WTC11 (cell line): Measurements from ENCODE around the gene GAA. TPM values are rescaled to one million over a fixed set of nuclear protein-coding genes. Genes with fewer than 3 reads are reported as not detected.
A peak's percentile ranks its signal among the peaks of the same experiment; 100 is the strongest.

Source experiments
- ATAC-seq: fragments of 200-7000 bp; cut with Tn5 transposase; 2 replicates; pipeline ENCODE4 v1.10.0; 2021; ENCODE audit warnings: mild to moderate bottlenecking, moderate library complexity
- CTCF ChIA-PET: fragments of 300-600 bp; sonication (Branson Sonifier 250); formaldehyde crosslinking; loops from one replicate; lab custom pipeline; 2021; ENCODE audit warnings: antibody characterized with exemption; lab: Charles Lee
- POLR2A ChIA-PET: fragments of 350-600 bp; sonication (Branson Sonifier 250); formaldehyde crosslinking; loops from one replicate; lab custom pipeline; 2021; ENCODE audit warnings: antibody characterized with exemption; lab: Charles Lee
- DNase-seq: peaks from one replicate; pipeline ENCODE4 v3.0.0; 2021; ENCODE audit warnings: low spot score
- H3K27ac Mint-ChIP-seq: 2 replicates; pipeline ENCODE4 v1.8.0; 2021; ENCODE audit warnings: mixed read lengths
- H3K27me3 Mint-ChIP-seq: 2 replicates; pipeline ENCODE4 v1.8.0; 2021; ENCODE audit warnings: low read depth, mild to moderate bottlenecking, moderate library complexity, mixed read lengths
- H3K36me3 Mint-ChIP-seq: 2 replicates; pipeline ENCODE4 v1.8.0; 2021; ENCODE audit warnings: mixed read lengths
- H3K4me1 Mint-ChIP-seq: 2 replicates; pipeline ENCODE4 v1.8.0; 2022; ENCODE audit warnings: mixed read lengths
- H3K4me3 Mint-ChIP-seq: 2 replicates; pipeline ENCODE4 v1.8.0; 2021; ENCODE audit warnings: mild to moderate bottlenecking, moderate library complexity, mixed read lengths
- H3K9me3 Mint-ChIP-seq: 2 replicates; pipeline ENCODE4 v1.8.0; 2021; ENCODE audit warnings: mixed read lengths
- ATF3 ChIP-seq: sonication (generic); formaldehyde crosslinking; conservative IDR thresholded peaks from 2 replicates; pipeline ENCODE4 v1.8.1; 2022; ENCODE audit warnings: mild to moderate bottlenecking, missing genetic modification reagents
- CREB1 ChIP-seq: sonication (generic); formaldehyde crosslinking; IDR thresholded peaks from 2 replicates; pipeline ENCODE4 v1.8.0; 2023; ENCODE audit warnings: mild to moderate bottlenecking, missing genetic modification reagents
- CTCF ChIP-seq: fragments of 200-600 bp; IDR thresholded peaks from 2 replicates; pipeline ENCODE4 v1.8.0; 2022; ENCODE audit warnings: antibody characterized with exemption
- FOXP1 ChIP-seq: sonication (generic); formaldehyde crosslinking; IDR thresholded peaks from 2 replicates; pipeline ENCODE4 v1.8.0; 2022; ENCODE audit warnings: missing genetic modification reagents, mild to moderate bottlenecking, moderate library complexity, borderline replicate concordance
- GABPB1 ChIP-seq: sonication (generic); formaldehyde crosslinking; IDR thresholded peaks from 2 replicates; pipeline ENCODE4 v1.8.1; 2023; ENCODE audit warnings: mild to moderate bottlenecking, missing genetic modification reagents
- JUN ChIP-seq: sonication (generic); formaldehyde crosslinking; IDR thresholded peaks from 2 replicates; pipeline ENCODE4 v1.8.0; 2023; ENCODE audit warnings: mild to moderate bottlenecking, missing genetic modification reagents
- NR2C2 ChIP-seq: sonication (generic); formaldehyde crosslinking; IDR thresholded peaks from 2 replicates; pipeline ENCODE4 v1.8.0; 2022; ENCODE audit warnings: mild to moderate bottlenecking, missing genetic modification reagents
- NR3C1 ChIP-seq: sonication (generic); formaldehyde crosslinking; conservative IDR thresholded peaks from 2 replicates; pipeline ENCODE4 v1.8.1; 2023; ENCODE audit warnings: low read depth, mild to moderate bottlenecking, missing genetic modification reagents
- PREB ChIP-seq: sonication (generic); formaldehyde crosslinking; IDR thresholded peaks from 2 replicates; pipeline ENCODE4 v1.8.1; 2022; ENCODE audit warnings: mild to moderate bottlenecking, missing genetic modification reagents, moderate library complexity, borderline replicate concordance
- TCF7 ChIP-seq: sonication (generic); formaldehyde crosslinking; IDR thresholded peaks from 2 replicates; pipeline ENCODE4 v1.8.0; 2022; ENCODE audit warnings: mild to moderate bottlenecking, low read depth, missing genetic modification reagents, moderate library complexity
- TEAD4 ChIP-seq: sonication (generic); formaldehyde crosslinking; IDR thresholded peaks from 2 replicates; pipeline ENCODE4 v1.8.0; 2022; ENCODE audit warnings: mild to moderate bottlenecking, missing genetic modification reagents
- ZNF263 ChIP-seq: sonication (generic); formaldehyde crosslinking; IDR thresholded peaks from 2 replicates; pipeline ENCODE4 v1.8.1; 2022; ENCODE audit warnings: low read depth, mild to moderate bottlenecking, moderate library complexity, missing genetic modification reagents
- ZNF423 ChIP-seq: fragments of 250-450 bp; sonication (Bioruptor Pico); IDR thresholded peaks from 2 replicates; pipeline ENCODE4 v2.1.2; 2022; ENCODE audit warnings: mild to moderate bottlenecking, moderate library complexity
- ZNF425 ChIP-seq: fragments of 250-450 bp; sonication (Bioruptor Pico); conservative IDR thresholded peaks from 2 replicates; pipeline ENCODE4 v1.9.0; 2021; ENCODE audit warnings: mild to moderate bottlenecking
- total RNA-seq: library from RNA; stranded (reverse); gene quantifications from 3 replicates; pipeline ENCODE4 v1.2.3, GENCODE V29; 2021

The GAA gene
- total RNA-seq, 1 experiment from 2014 or later, result 91.6 TPM

GRCh38 chr17:80111702-80112470, 10.5 kb downstream of the GAA start (continued):
- TF ChIP-seq CTCF, result no peak

- Mint-ChIP-seq H3K9me3 (peaks cover 7% of the 10 kb centered on the region; the same call in 1 of the 2 replicates), H3K27me3 (no peaks in the 10 kb centered on the region; the same call in 1 of the 2 replicates), H3K27ac (no peak overlapping the region), H3K4me1 (peaks cover 6% of the 10 kb centered on the region; the same call in 1 of the 2 replicates), H3K4me3 (no peak overlapping the region), H3K36me3 (peaks cover 14% of the 10 kb centered on the region)
- DNase-seq (peak; percentile 10), ATAC-seq (no peak)
- no peak for TF ChIP-seq CTCF
- TF ChIP-seq FOXP1 (CRISPR knock-in tag), result no peak
- no peak for TF ChIP-seq TEAD4 (CRISPR knock-in tag)
- TF ChIP-seq CREB1 (CRISPR knock-in tag), result no peak
- TF ChIP-seq NR2C2 (CRISPR knock-in tag), result no peak
- ChIA-PET CTCF (interaction anchor here (0.6 to 5.4 kb wide), 5 partner anchors 12 to 186 kb away, joined by 3 to 55 read pairs (median 6); partner anchors contain the start of gene GAA), POLR2A (interaction anchor here (0.9 to 1.4 kb wide), 2 partner anchors 8 to 12 kb away, joined by 3 to 4 read pairs; no protein-coding TSS in a partner anchor)
These were observed 11.2 kb downstream of the GAA start for GRCh38 chr17:80112471-80113032.

GRCh38 chr17:80113033-80113484, 11.7 kb downstream of the GAA start:
- CTCF ChIA-PET, result interaction anchor here (0.6 to 5.4 kb wide), 5 partner anchors 11 to 187 kb away, joined by 3 to 55 read pairs (median 6); partner anchors contain the start of gene GAA
- H3K27ac Mint-ChIP-seq, result no peak overlapping the region; the same call in 1 of the 2 replicates

More at GRCh38 chr17:80113033-80113484, 11.7 kb downstream of the GAA start:
- Mint-ChIP-seq H3K27me3 (no peaks in the 10 kb centered on the region; the same call in 1 of the 2 replicates), H3K36me3 (peaks cover 14% of the 10 kb centered on the region), H3K9me3 (peaks cover 7% of the 10 kb centered on the region; the same call in 1 of the 2 replicates), H3K4me3 (no peak overlapping the region), H3K4me1 (peaks cover 6% of the 10 kb centered on the region; the same call in 1 of the 2 replicates)
- DNase-seq (no peak), ATAC-seq (peak; percentile 46)
- TF ChIP-seq GABPB1 (CRISPR knock-in tag), result no peak
- TF ChIP-seq ZNF423 (CRISPR knock-in tag), result peak; percentile 76; the same call in 1 of the 2 replicates
- TF ChIP-seq TCF7, result no peak
- TF ChIP-seq JUN (CRISPR knock-in tag), result no peak
- no peak for TF ChIP-seq PREB (CRISPR knock-in tag)
- TF ChIP-seq NR3C1 (CRISPR knock-in tag), result no peak
- TF ChIP-seq ATF3 (CRISPR knock-in tag), result no peak
- TF ChIP-seq ZNF263, result no peak
- TF ChIP-seq ZNF425, result no peak
- POLR2A ChIA-PET, result interaction anchor here (0.9 to 1.4 kb wide), 2 partner anchors 9 to 11 kb away, joined by 3 to 4 read pairs; no protein-coding TSS in a partner anchor
